ENCODE results near the gene MORC1.
"Not testable (repeated sequence)": the region's sequence is repeated elsewhere in the genome, so short reads cannot be mapped to it uniquely, and the experiment has no call there.

MORC1 gene

GRCh38 chr3:109080090-109080489, 37.8 kb downstream of the MORC1 start:
- H3K4me1 Mint-ChIP-seq (ENCODE audit: low read depth); H3K4me3 Mint-ChIP-seq; H3K36me3 Mint-ChIP-seq (ENCODE audit: low read depth); H3K9me3 Mint-ChIP-seq; H3K27ac Mint-ChIP-seq: not testable (repeated sequence)
- peaks cover 24% of the 10 kb centered on the region for H3K27me3 Mint-ChIP-seq

- no peak overlapping the region for H3K27ac Mint-ChIP-seq
- peaks cover 13% of the 10 kb centered on the region for H3K4me1 Mint-ChIP-seq (ENCODE audit: low read depth)
- H3K27me3 Mint-ChIP-seq, result peaks cover 13% of the 10 kb centered on the region
- no peaks in the 10 kb centered on the region for H3K9me3 Mint-ChIP-seq
- H3K36me3 Mint-ChIP-seq (ENCODE audit: low read depth), result no peaks in the 10 kb centered on the region
- no peak overlapping the region for H3K4me3 Mint-ChIP-seq
Measured at GRCh38 chr3:109073116-109073515, 44.8 kb downstream of the MORC1 start.

GRCh38 chr3:109072194-109072593, 45.7 kb downstream of the MORC1 start:
- H3K4me3 Mint-ChIP-seq, result peak overlapping the region; percentile 17
- H3K27ac Mint-ChIP-seq, result no peak overlapping the region
- peaks cover 13% of the 10 kb centered on the region for H3K4me1 Mint-ChIP-seq (ENCODE audit: low read depth)
- H3K36me3 Mint-ChIP-seq (ENCODE audit: low read depth), result no peaks in the 10 kb centered on the region
- no peaks in the 10 kb centered on the region for H3K9me3 Mint-ChIP-seq
- H3K27me3 Mint-ChIP-seq, result peaks cover 13% of the 10 kb centered on the region

GRCh38 chr3:109071350-109072142, 46.4 kb downstream of the MORC1 start:
- H3K36me3 Mint-ChIP-seq (ENCODE audit: low read depth), result no peaks in the 10 kb centered on the region
- H3K4me1 Mint-ChIP-seq (ENCODE audit: low read depth), result peaks cover 13% of the 10 kb centered on the region
- H3K27me3 Mint-ChIP-seq, result peaks cover 13% of the 10 kb centered on the region
- no peaks in the 10 kb centered on the region for H3K9me3 Mint-ChIP-seq
- no peak overlapping the region for H3K27ac Mint-ChIP-seq
- no peak overlapping the region for H3K4me3 Mint-ChIP-seq

- Mint-ChIP-seq H3K9me3 (no peaks in the 10 kb centered on the region), H3K4me1 (ENCODE audit: low read depth) (peaks cover 13% of the 10 kb centered on the region), H3K27me3 (peaks cover 9% of the 10 kb centered on the region), H3K27ac (no peak overlapping the region), H3K4me3 (no peak overlapping the region), H3K36me3 (ENCODE audit: low read depth) (no peaks in the 10 kb centered on the region)
Measured at GRCh38 chr3:109070211-109070610, 47.7 kb downstream of the MORC1 start.

GRCh38 chr3:109066864-109067263, 51.1 kb downstream of the MORC1 start:
- no peak overlapping the region for H3K4me3 Mint-ChIP-seq
- peaks cover 6% of the 10 kb centered on the region for H3K4me1 Mint-ChIP-seq (ENCODE audit: low read depth)
- H3K9me3 Mint-ChIP-seq, result no peaks in the 10 kb centered on the region
- H3K27ac Mint-ChIP-seq, result no peak overlapping the region
- H3K36me3 Mint-ChIP-seq (ENCODE audit: low read depth), result no peaks in the 10 kb centered on the region
- H3K27me3 Mint-ChIP-seq, result no peaks in the 10 kb centered on the region

- Mint-ChIP-seq H3K36me3 (ENCODE audit: low read depth) (no peaks in the 10 kb centered on the region), H3K9me3 (no peaks in the 10 kb centered on the region), H3K4me1 (ENCODE audit: low read depth) (peaks cover 9% of the 10 kb centered on the region), H3K27ac (no peak overlapping the region), H3K4me3 (no peak overlapping the region), H3K27me3 (peaks cover 13% of the 10 kb centered on the region)
Measured at GRCh38 chr3:109059264-109059663, 58.7 kb downstream of the MORC1 start.

- Mint-ChIP-seq H3K9me3 (no peaks in the 10 kb centered on the region), H3K36me3 (ENCODE audit: low read depth) (no peaks in the 10 kb centered on the region), H3K27me3 (peaks cover 13% of the 10 kb centered on the region), H3K4me1 (ENCODE audit: low read depth) (peaks cover 9% of the 10 kb centered on the region), H3K4me3 (no peak overlapping the region), H3K27ac (no peak overlapping the region)
Measured at GRCh38 chr3:109057616-109058015, 60.3 kb downstream of the MORC1 start.

GRCh38 chr3:109057056-109057455, 60.9 kb downstream of the MORC1 start:
- no peak overlapping the region for H3K27ac Mint-ChIP-seq

GRCh38 chr3:109050591-109051167, 67.3 kb downstream of the MORC1 start:
- Mint-ChIP-seq H3K27ac (no peak overlapping the region), H3K27me3 (peaks cover 3% of the 10 kb centered on the region), H3K4me3 (no peak overlapping the region), H3K36me3 (ENCODE audit: low read depth) (no peaks in the 10 kb centered on the region), H3K4me1 (ENCODE audit: low read depth) (no peaks in the 10 kb centered on the region), H3K9me3 (no peaks in the 10 kb centered on the region)

More at GRCh38 chr3:109057056-109057455, 60.9 kb downstream of the MORC1 start:
- no peaks in the 10 kb centered on the region for H3K9me3 Mint-ChIP-seq
- peaks cover 9% of the 10 kb centered on the region for H3K4me1 Mint-ChIP-seq (ENCODE audit: low read depth)
- no peaks in the 10 kb centered on the region for H3K36me3 Mint-ChIP-seq (ENCODE audit: low read depth)
- peaks cover 13% of the 10 kb centered on the region for H3K27me3 Mint-ChIP-seq
- no peak overlapping the region for H3K4me3 Mint-ChIP-seq

GRCh38 chr3:109047366-109047765, 70.6 kb downstream of the MORC1 start:
- Mint-ChIP-seq H3K4me1 (ENCODE audit: low read depth) (no peaks in the 10 kb centered on the region), H3K27me3 (no peaks in the 10 kb centered on the region), H3K27ac (no peak overlapping the region), H3K9me3 (no peaks in the 10 kb centered on the region), H3K4me3 (no peak overlapping the region), H3K36me3 (ENCODE audit: low read depth) (no peaks in the 10 kb centered on the region)

GRCh38 chr3:109045271-109046040, 72.5 kb downstream of the MORC1 start:
- H3K4me1 Mint-ChIP-seq (ENCODE audit: low read depth), result no peaks in the 10 kb centered on the region
- no peaks in the 10 kb centered on the region for H3K9me3 Mint-ChIP-seq
- H3K36me3 Mint-ChIP-seq (ENCODE audit: low read depth), result no peaks in the 10 kb centered on the region
- H3K27ac Mint-ChIP-seq, result no peak overlapping the region
- H3K4me3 Mint-ChIP-seq, result no peak overlapping the region
- H3K27me3 Mint-ChIP-seq, result no peaks in the 10 kb centered on the region

GRCh38 chr3:109035082-109035481, 82.9 kb downstream of the MORC1 start:
- H3K4me1 Mint-ChIP-seq (ENCODE audit: low read depth), result no peaks in the 10 kb centered on the region
- H3K27me3 Mint-ChIP-seq, result peaks cover 17% of the 10 kb centered on the region
- H3K9me3 Mint-ChIP-seq, result no peaks in the 10 kb centered on the region
- no peak overlapping the region for H3K27ac Mint-ChIP-seq
- no peaks in the 10 kb centered on the region for H3K36me3 Mint-ChIP-seq (ENCODE audit: low read depth)
- H3K4me3 Mint-ChIP-seq, result no peak overlapping the region

- H3K27me3 Mint-ChIP-seq, result peaks cover 6% of the 10 kb centered on the region
- no peak overlapping the region for H3K27ac Mint-ChIP-seq
- no peaks in the 10 kb centered on the region for H3K4me1 Mint-ChIP-seq (ENCODE audit: low read depth)
- H3K9me3 Mint-ChIP-seq, result no peaks in the 10 kb centered on the region
- no peaks in the 10 kb centered on the region for H3K36me3 Mint-ChIP-seq (ENCODE audit: low read depth)
- no peak overlapping the region for H3K4me3 Mint-ChIP-seq
Measured at GRCh38 chr3:109033000-109033660, 84.8 kb downstream of the MORC1 start.

- Mint-ChIP-seq H3K4me3 (no peak overlapping the region), H3K9me3 (no peaks in the 10 kb centered on the region), H3K27me3 (peaks cover 3% of the 10 kb centered on the region), H3K4me1 (ENCODE audit: low read depth) (no peaks in the 10 kb centered on the region), H3K27ac (no peak overlapping the region), H3K36me3 (ENCODE audit: low read depth) (no peaks in the 10 kb centered on the region)
Measured at GRCh38 chr3:109028753-109029152, 89.2 kb downstream of the MORC1 start.
